A549 (cell line): ENCODE measurements around the gene ADAMTS16. TPM values are rescaled to one million over a fixed set of nuclear protein-coding genes. Genes with fewer than 3 reads are reported as not detected.

Experiments
- ATAC-seq, 2 experiments: fragments of 200-7000 bp in 1 of 2; fragments of >200 bp in 1 of 2; cut with Nextera tagmentation in 1 of 2; cut with Tn5 transposase in 1 of 2; 3 replicates each; pipeline versions ENCODE4 v1.8.0 to v1.9.1; 2018 to 2020; ENCODE audit warnings: mild to moderate bottlenecking in 1 of 2, moderate library complexity in 1 of 2
- CTCF ChIA-PET: fragments of 300-600 bp; sonication (Branson Sonifier 250); formaldehyde crosslinking; extraction: SDS; loops from one replicate; lab custom pipeline; 2021; ENCODE audit warnings: antibody characterized with exemption, inconsistent platforms; lab: Yijun Ruan, JAX
- POLR2A ChIA-PET: fragments of 350-600 bp; formaldehyde crosslinking; extraction: SDS; loops from one replicate; lab custom pipeline; 2021; ENCODE audit warnings: antibody characterized with exemption, inconsistent platforms; lab: Yijun Ruan, JAX
- DNase-seq, 2 experiments: peaks; one replicate each; pipeline versions ENCODE4 v3.0.0 to v3.0.0-alpha.2; 2011 to 2016; ENCODE audit warnings: low read depth in 1 of 2, low spot score in 1 of 2
- FAIRE-seq: peaks from 2 replicates; lab custom pipeline; 2011; peaks lifted over from hg19 to GRCh38; lab: Jason Lieb, UNC
- H3K27ac ChIP-seq, 2 experiments: fragments of >200 bp; sonication (Bioruptor Twin); formaldehyde crosslinking; 3 replicates each; pipeline ENCODE4 v1.5.1; 2016 to 2017
- H3K4me1 ChIP-seq: fragments of >200 bp; sonication (Bioruptor Twin); formaldehyde crosslinking; 3 replicates; pipeline ENCODE4 v1.6.1; 2016
- H3K4me2 ChIP-seq: fragments of >200 bp; sonication (Bioruptor Twin); formaldehyde crosslinking; 3 replicates; pipeline ENCODE4 v1.6.1; 2016
- H3K4me3 ChIP-seq: fragments of >200 bp; sonication (Bioruptor Twin); formaldehyde crosslinking; 3 replicates; pipeline ENCODE4 v1.5.1; 2016
- H3K9me3 ChIP-seq: fragments of >200 bp; sonication (Bioruptor Twin); formaldehyde crosslinking; 3 replicates; pipeline ENCODE4 v1.6.1; 2016
- CBX2 ChIP-seq: fragments of 200-600 bp; sonication (generic); IDR thresholded peaks from 2 replicates; pipeline ENCODE4 v1.6.1; 2016; ENCODE audit warnings: low read depth, mild to moderate bottlenecking, borderline replicate concordance
- CHD2 ChIP-seq: fragments of 150-350 bp; IDR thresholded peaks from 2 replicates; pipeline ENCODE4 v1.6.1; 2014; ENCODE audit warnings: low read length; ENCODE audit not compliant: partially characterized antibody
- EHF ChIP-seq: fragments of 250-450 bp; sonication (Bioruptor Pico); IDR thresholded peaks from 2 replicates; pipeline ENCODE4 v1.5.0; 2020; ENCODE audit warnings: mild to moderate bottlenecking
- EHMT2 ChIP-seq: fragments of 200-600 bp; sonication (generic); IDR thresholded peaks from 2 replicates; pipeline ENCODE4 v1.6.1; 2016; ENCODE audit warnings: antibody characterized with exemption, low read depth, mild to moderate bottlenecking, moderate library complexity
- ESRRA ChIP-seq: fragments of 150-350 bp; IDR thresholded peaks from 2 replicates; pipeline ENCODE4 v1.6.1; 2014; ENCODE audit warnings: mild to moderate bottlenecking, low read length, borderline replicate concordance
- FOSB ChIP-seq: fragments of 250-450 bp; sonication (Bioruptor Pico); IDR thresholded peaks from 2 replicates; pipeline ENCODE4 v1.5.0; 2020; ENCODE audit warnings: mild to moderate bottlenecking, moderate library complexity
- FOSL2 ChIP-seq, 2 experiments: fragments of 450-650 bp in 1 of 2; fragments of >200 bp in 1 of 2; sonication (Bioruptor Twin) in 1 of 2; formaldehyde crosslinking; IDR thresholded peaks; 2 replicates each; pipeline versions ENCODE4 v1.5.0 to v1.6.1; 2016 to 2020; ENCODE audit warnings: mild to moderate bottlenecking in 1 of 2, moderate library complexity in 1 of 2
- FOXS1 ChIP-seq: fragments of 250-450 bp; sonication (Bioruptor Pico); IDR thresholded peaks from 2 replicates; pipeline ENCODE4 v1.5.0; 2020; ENCODE audit warnings: mild to moderate bottlenecking, moderate library complexity
- GATA3 ChIP-seq: IDR thresholded peaks from 2 replicates; pipeline ENCODE4 v1.6.1; 2012; ENCODE audit warnings: borderline replicate concordance
- HEYL ChIP-seq: fragments of 250-450 bp; sonication (Bioruptor Pico); IDR thresholded peaks from 2 replicates; pipeline ENCODE4 v1.8.0; 2021; ENCODE audit warnings: mild to moderate bottlenecking, moderate library complexity
- HOXA7 ChIP-seq: fragments of 250-450 bp; sonication (Bioruptor Pico); IDR thresholded peaks from 2 replicates; pipeline ENCODE4 v1.5.0; 2020; ENCODE audit warnings: mild to moderate bottlenecking, moderate library complexity
- KDM1A ChIP-seq: fragments of 200-600 bp; sonication (generic); IDR thresholded peaks from 2 replicates; pipeline ENCODE4 v1.6.1; 2016; ENCODE audit warnings: low read depth, mild to moderate bottlenecking
- KDM5A ChIP-seq: fragments of 200-600 bp; sonication (generic); IDR thresholded peaks from 2 replicates; pipeline ENCODE4 v1.6.1; 2016; ENCODE audit warnings: antibody characterized with exemption, mild to moderate bottlenecking
- MAFK ChIP-seq: fragments of 450-650 bp; IDR thresholded peaks from 2 replicates; pipeline ENCODE4 v1.6.1; 2014; ENCODE audit not compliant: partially characterized antibody
- POLR2A ChIP-seq: IDR thresholded peaks from 2 replicates; pipeline ENCODE4 v1.6.1; 2012; ENCODE audit warnings: mild to moderate bottlenecking, low read length
- RAD21 ChIP-seq, 2 experiments: fragments of >200 bp in 1 of 2; sonication (Bioruptor Twin) in 1 of 2; formaldehyde crosslinking in 1 of 2; IDR thresholded peaks in 1 of 2; conservative IDR thresholded peaks in 1 of 2; 2 replicates in 1 of 2; 3 replicates in 1 of 2; pipeline ENCODE4 v1.6.1; 2012 to 2018; ENCODE audit warnings: inconsistent platforms in 1 of 2
- RCOR1 ChIP-seq: fragments of 150-350 bp; IDR thresholded peaks from 2 replicates; pipeline ENCODE4 v1.6.1; 2014; ENCODE audit warnings: antibody characterized with exemption, low read length, low read depth
- RNF2 ChIP-seq: fragments of 200-600 bp; sonication (generic); IDR thresholded peaks from 2 replicates; pipeline ENCODE4 v1.6.1; 2016; ENCODE audit warnings: low read depth, mild to moderate bottlenecking, antibody characterized with exemption, moderate library complexity, borderline replicate concordance
- TFCP2L1 ChIP-seq: fragments of 250-450 bp; sonication (Bioruptor Pico); IDR thresholded peaks from 2 replicates; pipeline ENCODE4 v1.5.0; 2021; ENCODE audit warnings: mild to moderate bottlenecking
- TP53 ChIP-seq: fragments of 250-450 bp; sonication (Bioruptor Pico); IDR thresholded peaks from 2 replicates; pipeline ENCODE4 v1.5.0; 2021; ENCODE audit warnings: mild to moderate bottlenecking, moderate library complexity
- ZSCAN20 ChIP-seq: fragments of 250-450 bp; sonication (Bioruptor Pico); IDR thresholded peaks from 2 replicates; pipeline ENCODE4 v1.8.0; 2022; ENCODE audit warnings: mild to moderate bottlenecking, moderate library complexity
- WGBS: methylation state at CpG from one replicate; pipeline ENCODE4 v1.1.6; 2017; ENCODE audit errors: missing lambda C conversion rate; 5-methylcytosine and 5-hydroxymethylcytosine counted together
- polyA plus RNA-seq, 4 experiments: library from polyadenylated mRNA; depleted of rRNA in 3 of 4; stranded (reverse); fragments of >200 nt; fragmentation: RNase III in 1 of 4; extraction: RNeasy Plus Mini Kit Qiagen cat#74134 plus additional on column Dnase treatment in 1 of 4; gene quantifications; 2 replicates in 3 of 4; 3 replicates in 1 of 4; pipeline ENCODE4 v1.2.3, GENCODE V29; 2011 to 2017
- TF ChIP-seq, protein P1 (sequence below): fragments of 450-650 bp; IDR thresholded peaks from 2 replicates; pipeline ENCODE4 v1.6.1; 2014; ENCODE audit warnings: antibody characterized with exemption
- TF ChIP-seq, protein P2 (sequence below): fragments of 200-600 bp; sonication (generic); IDR thresholded peaks from 2 replicates; pipeline ENCODE4 v1.6.1; 2016; ENCODE audit warnings: antibody characterized with exemption, mild to moderate bottlenecking, moderate library complexity
- TF ChIP-seq, protein P3 (sequence below): fragments of >200 bp; sonication (Bioruptor Twin); formaldehyde crosslinking; IDR thresholded peaks from 3 replicates; pipeline ENCODE4 v1.5.1; 2016
- TF ChIP-seq, protein P4 (sequence below): IDR thresholded peaks from 2 replicates; pipeline ENCODE4 v1.6.1; 2012
- TF ChIP-seq, protein P5 (sequence below): fragments of >200 bp; sonication (Bioruptor Twin); formaldehyde crosslinking; IDR thresholded peaks from 2 replicates; pipeline ENCODE4 v1.6.1; 2016

The ADAMTS16 gene
- polyA plus RNA-seq, 2 of the 4 experiments (the other 2 are of a cell fraction): 0.71 to 1.0 TPM

DNA sequence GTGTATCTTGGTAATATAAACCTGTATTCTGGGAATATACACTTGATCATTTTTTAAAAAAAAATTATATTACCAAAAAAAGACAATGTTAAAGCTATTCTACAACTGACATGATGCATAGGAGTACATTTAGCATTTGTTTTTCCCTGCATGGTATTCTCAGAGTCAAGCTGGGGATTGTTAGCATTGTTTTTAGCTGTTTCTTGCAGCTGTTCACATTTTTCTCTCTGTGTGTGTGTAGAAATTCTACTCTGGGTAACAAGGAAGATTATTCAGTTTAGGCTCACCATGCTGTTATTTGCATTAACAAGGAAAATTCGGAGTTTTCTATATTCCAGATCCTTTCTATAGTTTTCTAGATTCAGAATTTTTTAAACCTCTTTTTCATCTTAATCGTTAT, 62.2 kb downstream of the ADAMTS16 start (continued):
- TF ChIP-seq FOXS1: no peak
- TF ChIP-seq HEYL (CRISPR knock-in tag): no peak
- no peak for TF ChIP-seq TP53 (CRISPR knock-in tag)
- TF ChIP-seq, protein P1, sequence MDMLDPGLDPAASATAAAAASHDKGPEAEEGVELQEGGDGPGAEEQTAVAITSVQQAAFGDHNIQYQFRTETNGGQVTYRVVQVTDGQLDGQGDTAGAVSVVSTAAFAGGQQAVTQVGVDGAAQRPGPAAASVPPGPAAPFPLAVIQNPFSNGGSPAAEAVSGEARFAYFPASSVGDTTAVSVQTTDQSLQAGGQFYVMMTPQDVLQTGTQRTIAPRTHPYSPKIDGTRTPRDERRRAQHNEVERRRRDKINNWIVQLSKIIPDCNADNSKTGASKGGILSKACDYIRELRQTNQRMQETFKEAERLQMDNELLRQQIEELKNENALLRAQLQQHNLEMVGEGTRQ: no peak
- no peak for TF ChIP-seq RNF2
- no peak for TF ChIP-seq CHD2
- TF ChIP-seq GATA3: no peak
- TF ChIP-seq, protein P2, sequence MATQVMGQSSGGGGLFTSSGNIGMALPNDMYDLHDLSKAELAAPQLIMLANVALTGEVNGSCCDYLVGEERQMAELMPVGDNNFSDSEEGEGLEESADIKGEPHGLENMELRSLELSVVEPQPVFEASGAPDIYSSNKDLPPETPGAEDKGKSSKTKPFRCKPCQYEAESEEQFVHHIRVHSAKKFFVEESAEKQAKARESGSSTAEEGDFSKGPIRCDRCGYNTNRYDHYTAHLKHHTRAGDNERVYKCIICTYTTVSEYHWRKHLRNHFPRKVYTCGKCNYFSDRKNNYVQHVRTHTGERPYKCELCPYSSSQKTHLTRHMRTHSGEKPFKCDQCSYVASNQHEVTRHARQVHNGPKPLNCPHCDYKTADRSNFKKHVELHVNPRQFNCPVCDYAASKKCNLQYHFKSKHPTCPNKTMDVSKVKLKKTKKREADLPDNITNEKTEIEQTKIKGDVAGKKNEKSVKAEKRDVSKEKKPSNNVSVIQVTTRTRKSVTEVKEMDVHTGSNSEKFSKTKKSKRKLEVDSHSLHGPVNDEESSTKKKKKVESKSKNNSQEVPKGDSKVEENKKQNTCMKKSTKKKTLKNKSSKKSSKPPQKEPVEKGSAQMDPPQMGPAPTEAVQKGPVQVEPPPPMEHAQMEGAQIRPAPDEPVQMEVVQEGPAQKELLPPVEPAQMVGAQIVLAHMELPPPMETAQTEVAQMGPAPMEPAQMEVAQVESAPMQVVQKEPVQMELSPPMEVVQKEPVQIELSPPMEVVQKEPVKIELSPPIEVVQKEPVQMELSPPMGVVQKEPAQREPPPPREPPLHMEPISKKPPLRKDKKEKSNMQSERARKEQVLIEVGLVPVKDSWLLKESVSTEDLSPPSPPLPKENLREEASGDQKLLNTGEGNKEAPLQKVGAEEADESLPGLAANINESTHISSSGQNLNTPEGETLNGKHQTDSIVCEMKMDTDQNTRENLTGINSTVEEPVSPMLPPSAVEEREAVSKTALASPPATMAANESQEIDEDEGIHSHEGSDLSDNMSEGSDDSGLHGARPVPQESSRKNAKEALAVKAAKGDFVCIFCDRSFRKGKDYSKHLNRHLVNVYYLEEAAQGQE: no peak

DNA sequence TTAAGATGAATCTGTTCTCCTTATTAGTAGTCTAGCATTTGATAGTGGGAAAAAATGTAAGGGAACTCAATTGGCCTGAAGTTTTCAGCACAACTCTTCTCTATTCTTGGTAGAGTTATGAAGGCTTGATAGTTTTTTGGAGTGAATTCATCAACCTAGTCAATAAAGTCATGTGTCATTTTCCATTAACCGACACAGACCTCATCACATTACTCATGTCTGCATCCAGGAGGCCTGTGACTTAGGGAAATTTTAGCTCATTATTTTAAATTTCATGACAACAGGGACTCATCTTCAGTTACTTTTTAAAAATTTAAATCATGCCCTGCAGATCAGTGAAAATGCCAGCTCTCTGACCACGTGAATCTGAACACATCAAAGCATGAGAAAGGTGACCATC, 63.3 kb downstream of the ADAMTS16 start:
- H3K9me3 ChIP-seq: no peaks in the 10 kb centered on the region
- FAIRE-seq: no peak
- H3K4me1 ChIP-seq: no peaks in the 10 kb centered on the region
- no peak overlapping the region for H3K27ac ChIP-seq
- no peak for TF ChIP-seq EHMT2
- TF ChIP-seq, protein P3, sequence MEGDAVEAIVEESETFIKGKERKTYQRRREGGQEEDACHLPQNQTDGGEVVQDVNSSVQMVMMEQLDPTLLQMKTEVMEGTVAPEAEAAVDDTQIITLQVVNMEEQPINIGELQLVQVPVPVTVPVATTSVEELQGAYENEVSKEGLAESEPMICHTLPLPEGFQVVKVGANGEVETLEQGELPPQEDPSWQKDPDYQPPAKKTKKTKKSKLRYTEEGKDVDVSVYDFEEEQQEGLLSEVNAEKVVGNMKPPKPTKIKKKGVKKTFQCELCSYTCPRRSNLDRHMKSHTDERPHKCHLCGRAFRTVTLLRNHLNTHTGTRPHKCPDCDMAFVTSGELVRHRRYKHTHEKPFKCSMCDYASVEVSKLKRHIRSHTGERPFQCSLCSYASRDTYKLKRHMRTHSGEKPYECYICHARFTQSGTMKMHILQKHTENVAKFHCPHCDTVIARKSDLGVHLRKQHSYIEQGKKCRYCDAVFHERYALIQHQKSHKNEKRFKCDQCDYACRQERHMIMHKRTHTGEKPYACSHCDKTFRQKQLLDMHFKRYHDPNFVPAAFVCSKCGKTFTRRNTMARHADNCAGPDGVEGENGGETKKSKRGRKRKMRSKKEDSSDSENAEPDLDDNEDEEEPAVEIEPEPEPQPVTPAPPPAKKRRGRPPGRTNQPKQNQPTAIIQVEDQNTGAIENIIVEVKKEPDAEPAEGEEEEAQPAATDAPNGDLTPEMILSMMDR: no peak
- TF ChIP-seq RCOR1: no peak
- ATAC-seq: no peak
- 25% methylated on average over 2 of the region's 2 CpGs for WGBS
- no peak for DNase-seq
- ChIA-PET POLR2A (no interaction called here), CTCF (interaction anchor here (1.5 kb wide), 1 partner anchor 137 kb away, joined by 3 read pairs; no protein-coding TSS in a partner anchor)
- H3K4me2 ChIP-seq: no peak overlapping the region
- no peak overlapping the region for H3K4me3 ChIP-seq

DNA sequence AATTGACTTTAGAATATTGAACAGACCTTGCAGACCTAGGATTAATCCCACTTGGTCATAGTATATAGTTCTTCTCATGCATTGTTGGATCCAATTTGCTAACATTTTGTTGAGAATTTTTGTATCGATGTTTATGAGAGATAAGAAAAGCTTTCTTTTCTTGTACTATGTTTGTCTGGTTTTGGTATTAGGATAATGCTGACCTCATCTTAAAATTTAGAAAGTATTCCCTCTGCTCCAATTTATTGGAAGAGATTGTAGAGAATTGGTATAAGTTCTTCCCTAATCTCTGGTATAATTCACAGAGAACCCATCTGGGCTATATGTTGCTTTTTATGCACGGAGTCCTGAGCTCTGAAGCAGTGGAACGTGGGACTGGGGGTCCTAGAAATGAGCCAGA, 67.7 kb downstream of the ADAMTS16 start:
- FAIRE-seq (no peak), ATAC-seq (no peak), DNase-seq (no peak)
- TF ChIP-seq KDM5A (no peak), MAFK (peak; percentile 86)
- Histone ChIP-seq H3K4me3 (no peak overlapping the region), H3K9me3 (no peaks in the 10 kb centered on the region), H3K4me2 (no peak overlapping the region), H3K27ac (no peak overlapping the region), H3K4me1 (no peaks in the 10 kb centered on the region)
- ChIA-PET POLR2A (no interaction called here), CTCF (interaction anchor here (1.1 kb wide), 1 partner anchor 21 kb away, joined by 3 read pairs; no protein-coding TSS in a partner anchor)
- WGBS: 60% methylated on average over 3 of the region's 3 CpGs

DNA sequence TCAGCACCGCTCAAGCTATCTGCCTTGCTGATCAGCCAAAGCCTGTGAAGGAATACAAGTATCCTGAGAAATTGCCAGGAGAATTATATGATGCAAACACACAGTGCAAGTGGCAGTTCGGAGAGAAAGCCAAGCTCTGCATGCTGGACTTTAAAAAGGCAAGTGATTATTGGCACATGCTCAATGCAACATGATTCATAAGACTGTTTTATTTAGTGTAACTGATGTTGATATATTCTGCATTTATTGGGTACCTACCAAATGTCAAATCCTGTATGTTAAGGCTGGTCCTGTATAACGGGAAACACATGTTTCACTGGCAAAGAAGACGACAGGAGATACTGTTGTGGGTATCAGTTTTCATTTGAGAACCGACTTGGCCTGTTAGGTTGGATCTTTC, 69.0 kb downstream of the ADAMTS16 start:
- Histone ChIP-seq H3K9me3 (no peaks in the 10 kb centered on the region), H3K4me2 (no peak overlapping the region), H3K27ac (no peak overlapping the region), H3K4me3 (no peak overlapping the region), H3K4me1 (no peaks in the 10 kb centered on the region)
- ChIA-PET POLR2A (interaction anchor here (0.6 kb wide), 1 partner anchor 154 kb away, joined by 3 read pairs; no protein-coding TSS in a partner anchor), CTCF (interaction anchor here (1.1 to 1.3 kb wide), 2 partner anchors 14 to 16 kb away, joined by 3 read pairs; no protein-coding TSS in a partner anchor)
- TF ChIP-seq FOSB (CRISPR knock-in tag) (no peak), RCOR1 (no peak), FOSL2 (IDR thresholded peaks at IDR 0.05) (no peak), FOSL2 (CRISPR knock-in tag; IDR thresholded peaks at IDR 0.05) (no peak), RAD21 (conservative IDR thresholded peaks at IDR 0.05 in 1 of 2, IDR thresholded peaks at IDR 0.05 in 1 of 2) (no peak), CBX2 (no peak), KDM1A (no peak), EHF (CRISPR knock-in tag) (no peak), ZSCAN20 (CRISPR knock-in tag) (no peak), POLR2A (no peak), ESRRA (no peak), HOXA7 (CRISPR knock-in tag) (no peak), TFCP2L1 (no peak)
- TF ChIP-seq, protein P4, sequence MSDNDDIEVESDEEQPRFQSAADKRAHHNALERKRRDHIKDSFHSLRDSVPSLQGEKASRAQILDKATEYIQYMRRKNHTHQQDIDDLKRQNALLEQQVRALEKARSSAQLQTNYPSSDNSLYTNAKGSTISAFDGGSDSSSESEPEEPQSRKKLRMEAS: no peak
- TF ChIP-seq, protein P5, sequence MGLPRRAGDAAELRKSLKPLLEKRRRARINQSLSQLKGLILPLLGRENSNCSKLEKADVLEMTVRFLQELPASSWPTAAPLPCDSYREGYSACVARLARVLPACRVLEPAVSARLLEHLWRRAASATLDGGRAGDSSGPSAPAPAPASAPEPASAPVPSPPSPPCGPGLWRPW: no peak
- WGBS: 51% methylated on average over 5 of the region's 5 CpGs
- FAIRE-seq (no peak), ATAC-seq (no peak), DNase-seq (no peak)
